ENCODE measurements around the gene TUBB1.
"Not testable (repeated sequence)": the region's sequence is repeated elsewhere in the genome, so short reads cannot be mapped to it uniquely, and the experiment has no call there.

Gene TUBB1

DNA sequence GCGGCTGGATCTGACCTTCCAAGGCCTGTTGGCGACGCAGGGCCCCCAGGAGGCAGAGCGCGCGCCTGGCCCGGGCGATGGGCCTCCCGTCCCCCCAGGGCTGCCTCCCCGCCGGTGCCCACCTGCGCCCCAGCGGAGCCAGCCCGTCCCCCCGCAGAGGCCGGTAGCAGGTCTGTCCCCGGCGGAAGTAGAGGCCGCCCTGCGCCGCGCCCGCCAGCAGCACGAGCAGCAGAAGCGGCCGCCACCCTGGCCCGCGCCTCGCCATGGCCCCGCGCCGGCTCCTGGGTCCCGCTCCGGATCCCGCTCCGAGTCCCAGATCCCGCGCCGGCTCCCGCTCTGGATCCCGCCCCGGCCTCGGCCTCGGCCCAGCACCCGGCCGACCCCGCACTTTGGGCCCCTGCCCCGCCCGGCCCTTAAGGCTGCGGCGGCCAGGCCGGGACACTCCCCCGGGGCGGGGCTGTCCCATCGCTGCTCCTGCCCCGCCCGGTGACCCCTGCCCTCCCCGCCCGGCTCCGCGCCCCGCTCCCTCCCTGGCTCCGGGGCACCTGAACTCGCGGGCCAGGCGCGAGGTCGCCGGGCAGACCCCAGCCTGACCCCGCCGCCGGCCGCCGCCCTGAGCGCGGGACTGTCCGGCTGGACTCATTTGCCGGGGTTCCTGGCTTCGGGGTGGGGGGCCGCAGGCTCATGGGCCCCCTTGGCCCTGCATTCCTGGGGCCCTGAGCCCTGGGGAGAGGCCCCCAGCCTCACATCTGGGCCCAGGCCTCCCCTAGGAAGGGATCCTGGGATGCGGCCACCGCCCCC lies 12.2 kb upstream of the TUBB1 start, which contains the start of gene CTSZ:
Gene CTSZ (minus strand): TSS at position 391 of the 801 bp plus-strand sequence. CDS start 126 bp downstream, at position 265.
- DNase-seq, result no peak

DNA sequence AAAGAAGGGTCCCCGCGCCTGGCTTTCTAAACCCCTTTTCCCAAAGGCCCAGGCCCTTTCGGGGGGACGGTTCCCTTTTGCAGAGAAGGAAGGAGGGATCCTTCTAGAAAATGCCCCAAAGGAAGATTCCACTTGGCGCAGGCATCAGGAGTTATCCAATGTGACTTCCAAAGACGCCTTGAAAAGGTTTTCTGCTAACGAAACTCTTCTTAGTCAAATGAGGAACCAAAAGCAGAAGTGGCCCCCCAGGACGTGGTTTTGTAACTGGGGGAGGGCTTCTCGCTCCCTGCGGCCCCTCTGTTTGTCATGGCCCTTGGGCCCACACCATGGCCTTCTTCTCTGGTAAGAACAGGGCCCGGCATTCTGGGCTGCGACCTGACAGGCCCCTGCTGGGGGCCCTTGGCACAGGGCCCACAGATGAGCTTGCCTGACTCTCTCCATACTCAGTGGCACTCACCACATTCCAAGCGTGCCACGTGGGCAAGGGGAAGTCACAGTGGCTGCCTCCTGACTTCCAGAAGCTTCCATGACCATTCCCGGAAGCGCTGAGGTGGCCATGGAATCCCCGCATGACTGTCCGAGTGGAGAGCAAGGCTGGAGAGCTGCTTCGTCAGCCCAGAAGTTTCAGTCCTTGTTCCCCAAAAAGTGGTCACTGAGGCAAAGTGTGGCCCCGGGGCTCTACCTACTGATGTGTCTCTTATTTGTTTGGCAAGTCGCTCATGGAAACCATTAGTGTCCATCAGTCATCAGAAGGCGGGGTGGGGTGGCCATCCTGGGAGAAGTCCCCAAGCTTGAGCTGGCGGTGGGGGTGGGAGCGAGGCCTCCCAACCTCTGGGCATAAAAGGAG lies 11.3 kb upstream of the TUBB1 start:
- DNase-seq, result no peak

DNA sequence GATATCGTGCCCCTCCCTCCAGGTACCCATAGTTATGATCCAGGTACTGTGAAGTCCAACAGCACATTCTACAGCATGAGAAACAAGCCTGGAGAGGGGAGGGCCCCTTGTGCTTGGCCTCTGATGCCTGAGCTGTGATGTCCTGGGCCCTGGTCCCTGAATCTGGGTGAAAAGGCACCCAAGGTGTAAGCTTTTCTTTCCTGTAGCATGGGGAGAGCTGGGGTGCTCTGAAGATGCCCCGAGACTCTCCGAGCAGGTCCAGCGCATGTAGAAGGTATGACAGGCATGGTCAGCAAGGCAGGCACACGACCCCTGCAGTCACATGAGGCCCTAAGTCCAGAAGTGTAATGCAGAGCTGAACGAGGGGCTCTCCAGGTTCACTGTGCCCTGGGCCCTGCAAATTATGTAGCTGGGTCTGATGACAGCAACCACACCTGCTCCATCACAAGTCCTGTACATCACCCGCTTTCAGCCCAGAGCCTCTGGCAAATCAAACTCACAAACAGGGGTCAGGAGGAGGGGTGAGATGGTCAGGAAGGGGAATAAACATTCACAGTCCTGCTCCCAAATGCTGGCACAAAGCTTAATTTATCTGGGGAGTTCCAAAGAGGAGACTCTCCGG lies 10.4 kb upstream of the TUBB1 start:
- no peak for DNase-seq

DNA sequence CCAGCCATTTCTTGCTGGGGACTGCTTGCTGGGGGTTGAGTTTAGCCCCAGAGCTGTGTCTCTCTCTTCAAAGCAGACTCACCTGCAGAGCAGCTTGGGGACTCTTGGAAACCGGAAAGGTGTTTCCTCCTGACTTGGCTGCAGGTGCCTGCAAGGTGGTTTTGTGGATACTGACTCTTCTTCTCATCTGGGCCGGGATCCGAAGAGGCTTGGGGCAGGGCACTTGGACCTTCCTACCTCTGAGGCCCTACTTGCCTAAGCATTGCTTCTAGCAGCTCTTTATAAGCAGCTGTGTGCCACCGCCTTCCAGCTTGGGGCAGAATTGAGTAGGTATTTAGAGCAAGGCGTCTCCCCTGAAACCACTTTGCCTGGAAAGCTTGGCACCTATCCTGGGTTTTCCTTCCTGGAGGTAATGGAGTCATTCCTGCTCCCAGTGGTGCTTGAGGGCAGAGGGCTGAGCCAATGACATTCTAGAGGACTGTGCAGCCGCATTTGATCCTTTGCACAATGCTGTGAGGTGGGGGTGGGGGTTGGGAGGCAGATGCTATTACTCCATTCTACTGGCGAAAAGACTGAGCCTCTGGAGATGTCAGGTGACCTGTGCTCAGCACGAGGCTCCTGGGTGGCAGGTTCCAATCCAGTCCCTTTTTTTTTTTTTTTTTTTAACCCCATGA lies 8.8 kb upstream of the TUBB1 start:
- no peak for DNase-seq

DNA sequence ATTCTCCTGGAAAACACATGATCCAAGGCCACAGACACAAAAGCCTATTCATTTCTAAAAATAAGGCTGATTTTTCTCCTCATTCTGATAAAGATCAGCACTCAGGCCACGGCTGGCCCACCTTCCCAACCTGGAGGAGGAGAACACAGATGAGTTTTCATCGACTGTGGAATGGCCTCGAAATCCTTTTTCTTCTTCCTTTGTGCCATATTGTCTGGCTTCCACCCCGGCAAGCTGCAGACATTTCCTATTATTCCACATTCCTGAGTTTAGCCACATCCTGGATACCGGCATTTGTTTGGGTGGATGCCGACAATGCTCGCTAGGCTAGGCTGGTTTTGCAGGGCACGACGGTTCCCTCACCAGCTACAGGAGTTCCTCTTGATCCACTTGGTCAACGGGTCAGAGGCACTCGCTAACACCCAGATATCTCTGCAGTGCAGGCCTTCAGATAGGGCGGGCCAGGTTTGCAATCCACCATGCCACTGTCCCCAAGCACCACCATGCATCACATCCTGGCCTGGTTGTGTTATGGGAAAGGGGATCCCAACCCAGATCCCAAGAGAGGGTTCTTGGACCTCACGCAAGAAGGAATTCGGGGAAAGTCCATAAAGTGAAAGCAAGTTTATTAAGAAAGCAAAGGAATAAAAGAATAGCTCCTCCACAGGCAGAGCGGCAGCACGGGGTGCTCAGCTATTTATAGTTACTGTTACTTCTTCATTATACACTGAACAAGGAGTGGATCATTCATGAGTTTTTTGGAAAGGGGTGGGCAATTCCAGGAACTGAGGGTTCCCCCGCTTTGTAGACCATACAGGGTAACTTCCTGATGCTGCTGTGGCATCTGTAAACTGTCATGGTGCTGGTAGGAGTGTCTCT lies 8.0 kb upstream of the TUBB1 start:
- no peak for DNase-seq

DNA sequence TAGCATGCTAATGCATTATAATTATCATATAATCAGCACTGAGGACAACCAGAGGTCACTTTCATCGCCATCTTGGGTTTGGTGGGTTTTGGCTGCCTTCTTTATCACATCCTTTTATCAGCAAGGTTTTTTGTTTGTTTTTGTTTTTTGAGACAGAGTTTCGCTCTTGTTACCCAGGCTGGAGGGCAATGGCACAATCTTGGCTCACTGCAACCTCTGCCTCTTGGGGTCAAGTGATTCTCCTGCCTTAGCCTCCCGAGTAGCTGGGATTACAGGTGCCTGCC lies 7.4 kb upstream of the TUBB1 start:
- DNase-seq, result not testable (repeated sequence)

DNA sequence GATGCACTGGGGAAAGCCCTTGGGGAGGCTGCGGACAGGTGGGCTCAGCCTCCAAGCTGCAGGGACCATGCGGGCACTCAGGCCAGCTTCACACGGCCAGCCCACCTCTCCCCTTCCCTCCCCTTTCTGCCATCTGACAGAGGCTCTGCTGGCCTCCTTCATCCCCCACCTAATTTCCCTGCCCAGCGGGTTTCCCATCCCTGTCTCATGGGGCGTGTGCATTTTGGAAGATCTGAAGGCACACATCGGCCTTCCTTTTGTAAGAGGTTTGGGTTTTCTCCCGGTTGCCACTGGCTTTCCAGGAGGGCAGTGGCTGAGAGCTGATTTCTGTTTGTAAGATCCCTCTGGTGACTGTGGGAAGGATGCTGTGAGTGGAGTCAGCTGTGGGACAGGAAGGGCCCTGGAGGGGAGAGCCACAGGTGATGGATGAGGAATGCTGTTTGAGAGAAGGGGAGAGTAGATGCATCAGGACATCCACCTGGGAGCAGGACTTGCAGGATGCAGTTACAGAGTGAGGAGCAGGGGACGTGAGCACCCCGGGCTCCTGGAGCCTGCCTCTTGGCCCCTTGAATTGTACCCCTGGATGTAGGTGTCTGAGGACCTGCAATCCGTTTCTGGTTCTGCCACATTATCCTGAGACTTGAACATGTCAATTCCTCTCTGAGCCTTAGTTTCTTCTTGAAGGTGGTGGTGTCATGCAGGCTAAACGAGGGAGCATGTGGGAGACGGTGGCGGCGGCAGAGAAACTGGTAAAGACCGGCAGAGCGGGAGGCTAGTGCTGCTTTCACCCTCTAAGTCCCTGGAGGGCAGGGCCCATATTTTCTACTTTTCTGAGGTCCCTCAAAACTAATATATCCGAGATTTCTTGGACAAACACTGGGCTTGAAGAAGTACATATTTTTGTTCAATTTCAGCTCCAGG lies 5.9 kb upstream of the TUBB1 start:
- DNase-seq, result no peak

DNA sequence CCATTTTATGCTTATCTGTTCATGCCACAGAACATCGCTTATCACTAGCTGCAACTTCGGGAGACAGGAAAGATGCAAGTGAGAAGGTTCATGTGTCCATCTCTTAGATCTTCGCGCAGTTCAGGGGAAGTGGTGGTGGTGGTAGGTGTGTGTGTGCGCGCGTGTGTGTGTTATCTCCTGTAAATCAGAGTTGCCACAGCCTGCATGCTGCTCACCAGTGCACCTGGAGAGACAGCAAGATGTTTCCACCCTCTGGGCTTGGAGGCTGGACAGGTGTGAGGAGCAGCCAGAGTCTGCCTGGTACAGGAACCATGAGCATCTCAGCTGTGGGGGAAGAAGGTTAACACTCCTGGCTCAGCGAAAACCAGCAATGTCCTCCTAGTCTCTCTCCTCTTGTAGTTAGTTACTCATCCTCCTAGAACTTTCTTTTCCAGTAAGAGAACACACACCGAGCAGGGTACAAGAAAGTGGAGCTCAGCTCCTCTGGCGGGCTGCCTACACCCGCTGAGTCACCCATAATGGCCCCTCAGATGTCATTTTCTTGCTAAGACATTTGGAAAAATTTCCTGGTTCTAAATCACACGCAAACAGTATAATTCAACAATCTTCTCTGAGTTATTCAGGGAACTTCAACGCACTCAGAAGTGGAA lies 5.1 kb upstream of the TUBB1 start:
- DNase-seq, result no peak

DNA sequence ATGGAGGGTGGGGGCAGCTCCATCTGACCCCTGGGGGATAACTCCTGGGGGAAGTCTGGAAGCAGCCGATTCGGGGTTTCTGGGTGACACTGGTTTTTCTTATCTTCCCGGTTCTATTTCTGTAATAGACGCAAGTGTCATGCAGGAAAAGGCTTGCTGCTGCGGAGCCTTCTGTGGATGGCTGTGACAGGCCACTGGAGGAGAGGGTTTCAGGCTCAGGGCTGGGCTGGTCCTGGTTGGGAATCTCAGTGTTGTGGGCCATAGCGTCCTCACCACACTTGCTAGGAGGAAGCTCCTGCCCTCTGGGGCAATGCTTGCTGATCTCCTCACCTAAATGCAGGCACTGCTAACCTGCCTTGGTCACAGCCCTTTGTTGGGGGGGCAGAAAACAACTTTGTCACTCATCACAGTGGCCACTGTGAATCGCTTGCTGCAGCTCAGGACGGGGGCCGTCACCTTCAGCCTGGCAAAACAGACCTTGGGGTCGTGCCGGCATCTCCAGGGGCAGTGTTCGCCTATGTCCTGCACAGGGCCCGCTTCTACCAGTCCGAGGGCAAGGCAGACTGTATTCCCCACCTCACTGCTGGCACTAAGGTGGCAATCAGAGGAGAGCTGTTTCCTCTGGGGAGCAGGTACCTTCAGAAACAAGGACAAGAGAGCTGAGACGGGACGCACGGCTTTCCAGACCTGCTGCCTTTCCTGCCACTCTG lies 4.4 kb upstream of the TUBB1 start:
- no peak for DNase-seq

DNA sequence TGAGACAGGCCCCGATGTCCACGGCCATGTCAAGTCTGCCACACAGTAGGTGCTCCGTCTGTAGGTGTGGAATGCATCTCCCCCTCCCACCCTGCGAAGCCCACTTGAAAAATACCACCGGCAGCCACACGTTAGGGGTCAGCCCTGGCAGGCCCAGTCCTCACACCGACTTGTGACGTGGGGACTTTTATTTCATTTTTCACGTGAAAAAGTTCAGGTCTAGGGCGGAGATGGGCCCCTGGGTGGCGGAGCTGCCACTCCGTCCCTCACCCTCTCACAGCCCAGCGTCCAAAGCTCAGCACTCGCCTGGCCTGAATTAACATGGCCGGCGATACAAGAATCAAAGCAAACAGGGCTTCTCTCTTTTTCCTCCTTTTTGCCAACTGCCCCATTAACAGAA lies 3.8 kb upstream of the TUBB1 start:
- no peak for DNase-seq

DNA sequence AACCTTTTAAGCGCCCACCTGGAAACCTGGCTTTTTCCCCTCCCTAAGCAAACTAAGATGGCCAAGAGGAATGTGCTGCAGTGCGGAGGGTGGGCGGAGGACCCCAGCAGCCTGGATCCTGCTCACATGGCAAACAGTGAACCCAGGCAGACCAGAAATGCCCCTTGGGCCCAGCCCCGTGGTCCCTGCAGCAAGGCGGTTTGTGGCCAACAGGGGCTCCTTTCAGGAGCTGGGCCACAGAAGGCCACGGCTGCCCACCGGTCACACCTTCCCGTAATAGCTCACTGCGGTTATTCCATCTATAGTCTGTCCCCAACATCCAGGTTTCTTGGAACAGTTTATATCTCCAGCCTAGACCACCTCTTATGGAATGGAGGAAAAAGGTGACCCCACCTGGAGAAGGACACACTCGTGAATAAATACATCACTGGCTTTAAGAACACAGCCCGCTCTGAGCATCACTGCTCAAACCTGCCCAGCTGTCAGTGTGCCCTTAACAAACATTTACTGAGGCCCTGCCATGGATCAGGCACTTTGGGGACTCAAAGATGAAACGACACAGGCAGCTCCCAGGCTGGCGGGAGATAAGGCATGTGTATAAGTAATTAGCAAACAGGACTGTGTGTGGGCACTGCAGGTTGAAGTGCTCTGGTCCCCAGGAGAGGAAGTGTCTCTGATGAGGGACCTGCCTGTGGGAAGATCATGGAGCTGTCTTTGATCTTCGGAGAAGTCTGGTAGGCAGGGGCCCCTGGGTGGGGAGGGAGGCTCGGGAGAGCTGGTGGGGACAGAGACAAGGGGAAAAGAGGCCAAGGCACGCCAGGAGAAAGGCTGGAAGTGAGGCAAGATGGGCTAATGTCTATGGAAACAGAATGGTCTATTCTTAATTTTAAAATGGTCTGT lies 3.2 kb upstream of the TUBB1 start:
- no peak for DNase-seq

DNA sequence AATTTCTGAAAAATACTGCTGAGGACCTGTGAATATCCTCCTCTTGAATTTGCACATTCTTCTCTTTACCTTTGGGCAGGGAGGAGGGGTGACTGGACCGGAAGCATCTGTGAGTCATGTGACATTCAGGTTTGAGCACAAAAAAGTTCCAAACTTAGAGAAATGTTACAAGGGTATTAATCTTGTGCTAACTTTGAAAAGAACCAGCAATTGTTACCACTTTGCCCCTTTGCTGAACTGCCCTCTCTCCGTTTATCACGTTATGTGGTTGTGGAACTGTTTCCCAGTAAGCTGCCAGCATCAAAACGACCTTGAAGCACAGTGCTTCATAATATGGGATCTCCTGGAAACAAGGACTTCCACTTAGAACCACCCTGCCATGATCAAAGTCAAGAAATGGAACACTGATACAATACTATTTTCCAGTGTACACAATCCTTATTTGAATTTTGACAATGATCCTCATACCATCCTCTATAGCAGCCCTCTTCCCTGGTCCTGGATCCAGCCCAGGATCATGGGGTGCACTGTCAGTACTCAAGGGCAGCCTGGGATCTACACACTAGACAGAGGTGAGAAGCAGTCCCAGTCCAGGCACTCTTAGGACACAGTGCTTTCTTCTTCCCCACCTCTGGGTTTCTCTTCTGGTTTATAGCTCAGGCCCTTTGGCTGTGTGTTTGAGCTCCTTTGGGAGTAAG lies 2.3 kb upstream of the TUBB1 start:
- DNase-seq, result no peak

DNA sequence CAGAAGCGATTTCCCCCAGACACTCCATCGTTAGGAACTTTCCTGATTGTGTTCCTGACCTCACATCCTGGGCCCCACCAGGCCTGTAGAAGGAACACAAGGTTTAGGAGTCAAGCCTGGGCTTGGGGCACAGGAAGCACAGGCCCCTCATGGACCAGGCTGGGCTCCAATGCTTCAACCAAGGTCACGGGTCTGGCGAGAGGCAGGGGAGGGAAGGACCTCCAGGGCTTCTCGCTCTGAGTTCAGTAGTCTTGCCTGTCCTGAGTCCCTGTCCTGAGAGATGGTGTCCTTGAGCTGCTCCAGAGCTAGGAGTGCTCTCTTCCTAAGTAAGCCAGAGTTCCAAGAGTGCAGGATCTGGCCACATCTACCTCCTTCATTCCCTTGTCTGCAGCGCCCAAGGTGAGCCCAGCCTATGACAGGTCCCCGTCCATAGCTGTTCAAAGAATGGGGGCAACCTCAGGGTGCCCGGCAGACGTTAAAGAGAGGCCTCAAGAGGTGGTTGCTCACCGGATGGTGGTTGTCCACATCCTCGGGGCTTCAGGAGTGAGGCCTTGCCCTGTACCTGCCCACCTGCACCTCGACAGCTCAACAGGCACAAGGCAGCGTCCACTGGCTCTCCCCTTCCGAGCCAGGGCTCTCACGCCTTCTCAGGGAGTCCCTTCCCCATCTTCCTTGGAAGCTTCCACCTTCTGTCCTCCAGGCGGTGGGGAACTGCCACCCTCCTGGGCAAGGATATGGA lies 1.6 kb upstream of the TUBB1 start:
- DNase-seq, result no peak

DNA sequence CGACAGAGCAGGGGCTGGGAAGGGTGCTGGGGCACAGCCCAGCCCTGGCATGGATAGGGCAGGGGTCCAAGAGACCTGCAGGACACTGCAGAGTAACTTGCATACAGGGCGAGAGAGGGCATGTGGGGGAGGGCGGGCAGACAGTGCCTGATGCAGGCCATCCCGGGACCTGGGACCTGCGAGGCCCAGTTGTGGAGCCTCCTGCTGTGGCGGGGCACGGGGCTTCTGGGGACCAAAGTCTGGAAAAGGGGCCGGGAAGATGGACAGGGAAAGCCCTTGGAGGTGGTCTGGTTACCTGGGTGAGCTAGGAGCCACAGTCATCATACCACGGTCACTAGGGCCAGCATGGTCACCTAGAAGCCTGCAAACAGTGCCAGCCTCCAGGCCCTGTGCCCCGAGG lies 412 bp upstream of the TUBB1 start:
- no peak for DNase-seq

DNA sequence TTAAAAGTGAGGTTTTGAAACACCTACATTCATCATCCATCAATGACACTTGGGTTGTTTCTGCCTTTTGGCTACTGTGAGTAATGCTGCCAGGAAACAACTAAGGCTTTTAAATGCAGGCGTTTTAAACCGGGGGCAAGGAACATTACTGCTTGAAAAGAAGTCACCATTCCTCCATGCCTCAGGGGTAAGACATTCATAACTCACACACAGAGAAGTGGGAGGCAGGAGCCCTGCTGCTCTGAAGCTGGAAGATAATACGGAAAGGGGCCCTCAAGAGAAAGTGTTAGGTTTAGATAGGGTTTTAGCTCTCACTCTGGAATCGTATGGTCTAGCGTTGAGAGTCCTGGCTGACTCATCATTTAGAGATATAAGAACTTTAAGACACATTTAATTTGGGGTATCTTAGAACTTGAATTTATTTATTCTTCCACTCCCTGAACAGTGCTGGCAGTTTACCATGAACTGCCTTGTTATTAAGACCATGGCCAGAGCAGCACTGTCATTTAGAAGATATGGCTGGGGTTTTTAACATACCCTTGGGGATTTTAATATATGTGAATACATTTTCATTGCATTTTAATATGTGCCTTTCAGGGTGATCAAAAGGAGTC lies 1.8 kb downstream of the TUBB1 start:
- no peak for DNase-seq

DNA sequence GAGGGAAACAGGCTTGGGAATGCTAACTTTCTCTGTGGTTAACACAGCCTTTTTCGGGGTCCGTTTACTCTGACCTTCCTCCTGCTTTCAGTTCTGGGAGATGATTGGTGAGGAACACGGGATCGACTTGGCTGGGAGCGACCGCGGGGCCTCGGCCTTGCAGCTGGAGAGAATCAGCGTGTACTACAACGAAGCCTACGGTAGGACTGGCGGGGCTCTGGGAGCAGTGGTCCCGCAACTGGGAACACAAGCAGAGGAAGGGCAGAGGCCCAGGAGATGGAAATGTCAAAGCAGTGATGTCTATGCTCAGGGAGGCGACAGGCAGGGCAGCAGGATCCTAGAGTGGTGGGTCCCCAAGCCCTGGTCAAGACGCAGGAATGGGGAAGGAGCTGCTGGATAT lies 3.5 kb downstream of the TUBB1 start:
- DNase-seq, result no peak

DNA sequence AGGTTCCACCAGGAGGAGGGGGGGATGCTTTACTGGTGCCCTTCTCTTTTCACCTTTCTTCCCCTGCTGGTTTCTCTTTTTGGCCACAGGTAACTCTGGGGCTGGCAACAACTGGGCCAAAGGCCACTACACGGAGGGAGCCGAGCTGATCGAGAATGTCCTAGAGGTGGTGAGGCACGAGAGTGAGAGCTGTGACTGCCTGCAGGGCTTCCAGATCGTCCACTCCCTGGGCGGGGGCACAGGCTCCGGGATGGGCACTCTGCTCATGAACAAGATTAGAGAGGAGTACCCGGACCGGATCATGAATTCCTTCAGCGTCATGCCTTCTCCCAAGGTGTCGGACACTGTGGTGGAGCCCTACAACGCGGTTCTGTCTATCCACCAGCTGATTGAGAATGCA lies 4.4 kb downstream of the TUBB1 start:
- no peak for DNase-seq

Measured in cerebellar nuclear complex (tissue), 1 donor.